Measurements from ENCODE around the gene ESYT1.

DNA sequence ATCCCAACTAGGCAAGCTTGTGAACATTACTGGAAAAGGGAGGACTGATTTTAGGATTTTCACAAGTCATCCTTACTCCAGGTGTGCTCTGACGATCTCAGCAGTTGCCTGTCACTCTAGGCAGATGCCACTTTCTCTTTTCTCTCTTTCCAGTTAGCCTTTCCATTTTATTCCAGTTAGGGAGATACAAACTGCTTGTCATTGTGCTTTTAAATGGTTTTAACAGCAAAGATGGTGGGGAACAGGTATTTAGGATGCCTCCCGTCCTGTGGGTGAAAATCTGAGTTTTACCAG is 22.5 kb upstream of the ESYT1 start:
- TF ChIP-seq CTCF (IDR thresholded peaks at IDR 0.05) (no peak), POLR2A (IDR thresholded peaks at IDR 0.05) (no peak)
